Naive thymus-derived CD8-positive, alpha-beta T cell (primary cell): ENCODE results near the gene BABAM2. TPM values are rescaled to one million over a fixed set of nuclear protein-coding genes. Genes with fewer than 3 reads are reported as not detected.

Source experiments
- ATAC-seq, 2 donors: fragments of 150-1000 bp; cut with Tn5 transposase in 1 of 2; sonication (Bioruptor Pico), chemical (Tn5 transposase) in 1 of 2; 1 replicate in 1 of 2; 2 replicates in 1 of 2; pipeline ENCODE4 v1.10.0; 2021; ENCODE audit warnings: mild to moderate bottlenecking in 2 of 2, moderate library complexity in 2 of 2
- POLR2A ChIA-PET: fragments of 350-600 bp; sonication (Branson Sonifier 250); formaldehyde crosslinking; loops from one replicate; lab custom pipeline; 2021; ENCODE audit warnings: antibody characterized with exemption; lab: Charles Lee
- DNase-seq, 10 donors: peaks; one replicate each; pipeline versions ENCODE4 v3.0.0 to v3.0.0-alpha.2; 2020 to 2022
- H3K27ac Mint-ChIP-seq, 10 donors: one replicate each; pipeline ENCODE4 v1.8.0; 2020 to 2022; ENCODE audit warnings: mild to moderate bottlenecking in 10 of 10, mixed read lengths in 10 of 10, moderate library complexity in 4 of 10, inconsistent platforms in 1 of 10
- H3K27me3 Mint-ChIP-seq, 5 donors: one replicate each; pipeline ENCODE4 v1.8.0; 2021 to 2022; ENCODE audit warnings: mixed read lengths in 5 of 5
- H3K36me3 Mint-ChIP-seq, 3 donors: one replicate each; pipeline ENCODE4 v1.8.0; 2020 to 2022; ENCODE audit warnings: mixed read lengths in 3 of 3, mild to moderate bottlenecking in 2 of 3, inconsistent platforms in 1 of 3
- H3K4me1 Mint-ChIP-seq, 4 donors: one replicate each; pipeline ENCODE4 v1.8.0; 2021 to 2022; ENCODE audit warnings: mixed read lengths in 4 of 4
- H3K4me3 Mint-ChIP-seq, 10 donors: one replicate each; pipeline ENCODE4 v1.8.0; 2020 to 2022; ENCODE audit warnings: mild to moderate bottlenecking in 10 of 10, mixed read lengths in 10 of 10, moderate library complexity in 6 of 10, inconsistent platforms in 1 of 10
- H3K9me3 Mint-ChIP-seq, 9 donors: one replicate each; pipeline ENCODE4 v1.8.0; 2020 to 2022; ENCODE audit warnings: mixed read lengths in 9 of 9, mild to moderate bottlenecking in 3 of 9, inconsistent platforms in 1 of 9, moderate library complexity in 1 of 9
- polyA plus RNA-seq, 3 donors: library from polyadenylated mRNA; unstranded; fragments of 300-500 nt; fragmentation: Illumina TruSeq; gene quantifications; one replicate each; pipeline ENCODE4 v1.2.3, GENCODE V29; 2021
- total RNA-seq, 8 experiments: library from RNA in 2 of 8; stranded (reverse) in 2 of 8; gene quantifications; one replicate each; pipeline ENCODE4 v1.2.3 and lab custom pipeline; 2021 to 2026

Gene BABAM2
- total and polyA plus RNA-seq, 5 experiments from 2014 or later, result 29.6 to 60.2 (median 50.5) TPM

DNA sequence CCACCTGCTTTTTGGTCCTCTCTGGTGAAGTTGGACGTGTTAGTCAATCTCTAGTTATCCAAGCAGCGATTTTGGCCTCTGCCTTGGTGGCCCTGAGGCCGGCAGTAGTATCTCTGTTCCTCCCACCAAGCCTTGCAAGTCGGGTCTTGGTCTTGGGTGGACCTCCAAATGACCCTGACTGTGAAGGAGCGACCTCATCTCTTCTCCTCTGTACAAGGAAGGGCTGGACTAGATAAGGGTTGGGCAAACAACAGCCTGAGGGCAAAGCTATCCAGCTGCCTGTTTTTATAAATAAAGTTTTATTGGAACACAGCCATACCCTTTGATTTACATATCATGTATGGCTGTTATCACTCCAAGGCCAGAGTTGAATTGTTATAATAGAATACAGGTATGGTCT, 427.5 kb downstream of the BABAM2 start:
- H3K4me1 Mint-ChIP-seq, result peaks cover 0 to 3% (median 0%) of the 10 kb centered on the region in 4 donors
- POLR2A ChIA-PET, result no interaction called here
- no peaks in the 10 kb centered on the region for H3K9me3 Mint-ChIP-seq

DNA sequence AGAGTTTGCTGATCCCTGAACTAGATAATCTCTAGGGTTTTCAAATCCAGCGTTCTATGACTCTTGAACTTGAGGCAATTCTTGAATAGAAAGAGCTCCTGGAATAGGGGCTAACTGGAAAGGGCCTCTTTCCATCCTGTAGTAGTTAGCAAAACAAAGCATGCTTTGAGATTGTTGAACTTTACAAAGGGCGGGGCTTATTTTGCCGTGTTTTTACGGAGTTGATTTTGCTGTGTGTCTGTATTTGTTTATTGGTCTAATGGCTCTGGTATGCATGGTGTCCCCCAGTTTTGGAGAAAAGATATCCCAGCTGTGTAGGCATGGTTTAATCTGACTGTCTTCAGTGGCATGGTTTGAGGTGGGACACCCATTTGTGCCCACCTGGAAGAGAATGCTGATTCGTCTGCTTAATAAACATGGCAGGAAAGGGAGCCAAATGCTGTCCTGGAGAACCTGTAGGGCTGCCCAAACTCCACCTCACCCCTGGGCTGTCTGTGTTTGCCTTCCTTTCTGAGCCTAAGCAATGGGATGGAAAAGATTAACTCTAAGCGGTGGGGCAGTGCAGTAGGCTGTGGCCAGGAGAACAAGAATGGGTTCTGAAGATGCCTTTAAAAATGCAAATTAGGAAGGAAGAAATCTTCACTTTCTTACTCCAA, 428.1 kb downstream of the BABAM2 start:
- ATAC-seq (no peak), DNase-seq (no peak)
- H3K9me3 Mint-ChIP-seq, result no peaks in the 10 kb centered on the region
- H3K36me3 Mint-ChIP-seq, result peaks cover 0 to 8% (median 0%) of the 10 kb centered on the region in 3 donors
- POLR2A ChIA-PET, result interaction anchor here (0.5 kb wide), 1 partner anchor 612 kb away, joined by 3 read pairs; no protein-coding TSS in a partner anchor
- H3K4me1 Mint-ChIP-seq, result peaks cover 0 to 3% (median 0%) of the 10 kb centered on the region in 4 donors
- no peaks in the 10 kb centered on the region for H3K27me3 Mint-ChIP-seq
- peak overlapping the region in 3 of 10 donors; percentile 15 to 63 (median 19) for H3K27ac Mint-ChIP-seq
- H3K4me3 Mint-ChIP-seq, result no peak overlapping the region

More for the DNA sequence above, 427.5 kb downstream of the BABAM2 start:
- Mint-ChIP-seq H3K27ac (peak overlapping the region in 2 of 10 donors; percentile 15 to 45), H3K27me3 (no peaks in the 10 kb centered on the region), H3K36me3 (peaks cover 0 to 8% (median 0%) of the 10 kb centered on the region in 3 donors), H3K4me3 (no peak overlapping the region)
- ATAC-seq (no peak), DNase-seq (no peak)

DNA sequence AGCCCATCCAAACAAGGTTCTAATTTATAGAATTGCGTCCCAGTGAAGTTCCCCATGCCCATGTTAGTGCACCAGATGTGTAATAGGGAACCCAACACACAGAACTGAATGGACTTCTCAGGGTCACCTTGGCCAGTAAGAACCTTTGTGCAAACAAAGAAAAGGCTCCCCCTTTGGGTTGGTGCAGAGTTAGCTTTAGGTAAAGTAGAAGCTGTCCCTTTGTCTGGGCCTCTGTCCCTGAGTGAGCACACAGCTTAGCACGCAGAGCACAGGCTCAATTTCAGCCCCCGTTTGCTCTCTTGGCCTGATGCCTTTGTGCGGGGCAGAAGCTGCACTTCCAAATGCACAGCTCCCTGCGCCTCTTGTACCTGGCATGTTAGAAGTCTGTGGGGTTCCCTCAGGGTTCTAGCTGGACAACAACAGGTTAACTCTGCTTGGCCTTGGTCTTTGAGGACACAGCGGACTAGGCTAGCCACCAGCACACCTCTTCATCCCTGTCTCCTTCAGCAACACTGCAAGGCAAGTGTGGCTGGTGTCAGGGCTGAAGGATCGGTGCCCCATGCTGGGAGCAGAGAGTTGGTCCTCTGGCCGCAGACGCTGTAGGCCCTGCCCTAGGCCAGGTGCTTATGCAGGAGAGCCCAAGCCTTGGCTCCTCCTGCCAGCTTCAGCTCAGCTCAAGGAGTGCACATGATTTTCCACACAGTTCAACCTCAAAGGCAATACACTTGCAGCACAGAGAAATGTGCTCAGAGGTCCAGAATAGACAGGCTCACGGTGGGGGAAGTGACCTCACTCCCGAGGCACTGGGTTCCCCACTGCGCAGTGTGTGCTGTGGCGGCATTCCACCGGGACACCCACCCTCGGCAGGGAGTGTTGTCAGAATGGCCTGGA, 428.8 kb downstream of the BABAM2 start:
- H3K9me3 Mint-ChIP-seq, result no peaks in the 10 kb centered on the region
- POLR2A ChIA-PET, result interaction anchor here (0.5 kb wide), 1 partner anchor 613 kb away, joined by 3 read pairs; no protein-coding TSS in a partner anchor
- peaks cover 0 to 6% (median 0%) of the 10 kb centered on the region in 4 donors for H3K4me1 Mint-ChIP-seq
- ATAC-seq (no peak), DNase-seq (no peak)
- H3K36me3 Mint-ChIP-seq, result peaks cover 0 to 8% (median 0%) of the 10 kb centered on the region in 3 donors
- no peaks in the 10 kb centered on the region for H3K27me3 Mint-ChIP-seq
- H3K4me3 Mint-ChIP-seq, result no peak overlapping the region
- H3K27ac Mint-ChIP-seq, result no peak overlapping the region

DNA sequence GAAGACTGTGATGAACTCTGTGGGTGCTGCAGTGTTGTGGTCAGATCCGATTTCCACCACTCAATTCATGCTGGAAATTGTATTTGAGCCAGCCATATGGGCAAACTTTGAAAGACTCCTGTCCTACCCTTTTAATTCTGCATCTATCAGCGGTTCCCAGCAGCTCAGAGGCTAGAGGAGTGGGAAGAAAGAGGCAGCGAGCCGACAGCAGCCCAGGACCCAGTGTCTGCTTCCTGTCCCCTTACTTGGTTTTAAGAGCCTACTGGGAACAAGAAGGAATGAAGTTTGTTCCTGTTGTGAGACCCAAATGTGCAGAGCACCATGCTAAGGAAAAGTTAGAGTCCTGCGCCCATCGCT, 429.5 kb downstream of the BABAM2 start:
- Mint-ChIP-seq H3K4me1 (peaks cover 0 to 2% (median 0%) of the 10 kb centered on the region in 4 donors), H3K27me3 (no peaks in the 10 kb centered on the region), H3K4me3 (no peak overlapping the region), H3K9me3 (no peaks in the 10 kb centered on the region), H3K27ac (no peak overlapping the region), H3K36me3 (peaks cover 0 to 6% (median 0%) of the 10 kb centered on the region in 3 donors)
- POLR2A ChIA-PET, result no interaction called here
- no peak for DNase-seq
- no peak for ATAC-seq

DNA sequence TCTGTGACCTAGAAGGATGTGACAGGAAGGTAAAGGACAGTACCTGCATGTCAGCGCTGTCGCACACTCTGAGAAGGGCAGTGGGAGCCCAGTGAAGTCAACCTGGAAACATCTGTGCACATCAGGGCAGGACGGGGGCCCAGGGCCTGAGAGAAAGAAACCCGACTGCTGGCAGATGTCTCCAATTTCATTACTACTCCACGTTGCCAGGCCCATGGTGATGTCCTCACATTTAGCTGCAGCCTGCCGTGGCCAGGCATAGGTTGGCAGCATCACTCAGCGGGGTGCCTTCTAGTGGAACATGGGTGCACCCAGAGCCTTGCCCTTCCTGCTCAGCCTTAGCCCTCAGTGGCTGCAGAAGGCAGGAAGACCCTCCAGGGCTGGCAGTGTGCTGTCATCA, 429.8 kb downstream of the BABAM2 start:
- ATAC-seq (no peak), DNase-seq (no peak)
- Mint-ChIP-seq H3K27me3 (no peaks in the 10 kb centered on the region), H3K27ac (peak overlapping the region in 1 of 10 donors; percentile 71), H3K9me3 (no peaks in the 10 kb centered on the region), H3K36me3 (peaks cover 0 to 6% (median 0%) of the 10 kb centered on the region in 3 donors), H3K4me1 (peaks cover 0 to 3% (median 1%) of the 10 kb centered on the region in 4 donors), H3K4me3 (no peak overlapping the region)
- POLR2A ChIA-PET, result no interaction called here

DNA sequence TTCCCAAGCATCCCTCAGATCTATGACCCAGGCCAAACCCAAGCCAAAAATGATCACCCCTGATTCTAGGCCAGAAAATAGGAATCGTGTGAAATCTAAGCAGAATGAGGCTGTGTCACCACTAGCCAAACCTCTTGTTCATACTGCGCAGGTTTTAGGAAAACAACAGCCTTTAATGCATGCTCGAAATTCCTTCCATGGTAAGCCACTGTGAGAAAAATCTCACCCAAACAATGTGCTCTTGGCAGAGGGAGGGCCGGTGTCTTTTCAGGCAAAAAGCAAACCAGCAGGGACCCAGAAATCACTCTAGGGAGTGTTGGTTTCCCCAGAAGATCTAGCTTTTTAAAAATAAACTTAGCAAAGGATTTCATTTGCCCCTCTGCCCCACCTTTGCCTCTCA, 430.9 kb downstream of the BABAM2 start:
- POLR2A ChIA-PET, result interaction anchor here (0.7 kb wide), 1 partner anchor 121 kb away, joined by 3 read pairs; no protein-coding TSS in a partner anchor
- no peaks in the 10 kb centered on the region for H3K9me3 Mint-ChIP-seq
- no peak overlapping the region for H3K4me3 Mint-ChIP-seq
- ATAC-seq (no peak), DNase-seq (no peak)
- peaks cover 0 to 3% (median 1%) of the 10 kb centered on the region in 4 donors for H3K4me1 Mint-ChIP-seq
- peaks cover 0 to 6% (median 0%) of the 10 kb centered on the region in 3 donors for H3K36me3 Mint-ChIP-seq
- peak overlapping the region in 1 of 10 donors; percentile 33 for H3K27ac Mint-ChIP-seq
- H3K27me3 Mint-ChIP-seq, result no peaks in the 10 kb centered on the region

DNA sequence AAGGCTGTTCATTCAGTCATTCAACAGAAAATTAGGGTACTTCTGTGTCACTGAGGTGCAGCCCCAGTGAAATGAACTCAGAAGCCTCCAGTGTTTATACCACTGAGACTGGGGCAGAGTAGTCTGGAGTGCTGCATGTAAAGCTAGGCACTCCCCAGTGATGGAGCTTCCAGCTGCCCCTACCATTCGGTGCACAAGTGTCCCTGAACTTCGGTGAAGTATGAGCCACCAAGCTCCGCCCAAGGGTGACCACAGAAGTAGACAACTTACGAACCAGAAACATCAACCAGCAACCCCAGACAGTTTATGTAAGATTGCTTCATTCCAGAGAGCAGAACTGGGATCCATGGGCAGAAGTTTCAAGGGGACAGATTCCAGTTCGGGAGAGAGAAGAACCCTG, 431.5 kb downstream of the BABAM2 start:
- ATAC-seq (no peak), DNase-seq (no peak)
- POLR2A ChIA-PET, result no interaction called here
- Mint-ChIP-seq H3K9me3 (no peaks in the 10 kb centered on the region), H3K4me1 (peaks cover 0 to 3% (median 1%) of the 10 kb centered on the region in 4 donors), H3K27me3 (no peaks in the 10 kb centered on the region), H3K27ac (peak overlapping the region in 1 of 10 donors; percentile 24), H3K36me3 (peaks cover 0 to 6% (median 0%) of the 10 kb centered on the region in 3 donors), H3K4me3 (no peak overlapping the region)

DNA sequence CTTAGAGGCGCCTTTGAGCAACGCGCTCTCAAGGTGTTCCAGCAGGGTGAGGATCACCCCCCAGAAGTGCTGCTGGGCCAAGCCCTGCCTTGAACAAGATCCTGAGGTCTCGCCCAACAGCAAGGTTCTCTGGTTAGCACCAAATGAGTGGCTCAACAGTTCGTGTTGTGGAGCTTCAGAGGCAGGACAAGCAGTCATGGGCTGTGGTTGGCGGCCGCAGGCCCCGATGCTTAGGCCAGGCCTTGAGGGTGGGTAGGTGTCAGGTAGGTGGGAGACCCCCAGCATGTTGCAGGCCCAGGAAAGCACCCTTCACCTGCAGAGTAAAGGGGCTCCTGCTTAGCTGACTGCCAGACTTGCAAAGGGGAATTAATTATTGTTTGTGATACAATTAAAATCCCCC, 431.9 kb downstream of the BABAM2 start:
- H3K4me3 Mint-ChIP-seq, result no peak overlapping the region
- POLR2A ChIA-PET, result no interaction called here
- ATAC-seq (no peak), DNase-seq (no peak)
- no peaks in the 10 kb centered on the region for H3K9me3 Mint-ChIP-seq
- no peak overlapping the region for H3K27ac Mint-ChIP-seq
- peaks cover 0 to 6% (median 0%) of the 10 kb centered on the region in 3 donors for H3K36me3 Mint-ChIP-seq
- peaks cover 0 to 3% (median 2%) of the 10 kb centered on the region in 4 donors for H3K4me1 Mint-ChIP-seq
- H3K27me3 Mint-ChIP-seq, result no peaks in the 10 kb centered on the region

DNA sequence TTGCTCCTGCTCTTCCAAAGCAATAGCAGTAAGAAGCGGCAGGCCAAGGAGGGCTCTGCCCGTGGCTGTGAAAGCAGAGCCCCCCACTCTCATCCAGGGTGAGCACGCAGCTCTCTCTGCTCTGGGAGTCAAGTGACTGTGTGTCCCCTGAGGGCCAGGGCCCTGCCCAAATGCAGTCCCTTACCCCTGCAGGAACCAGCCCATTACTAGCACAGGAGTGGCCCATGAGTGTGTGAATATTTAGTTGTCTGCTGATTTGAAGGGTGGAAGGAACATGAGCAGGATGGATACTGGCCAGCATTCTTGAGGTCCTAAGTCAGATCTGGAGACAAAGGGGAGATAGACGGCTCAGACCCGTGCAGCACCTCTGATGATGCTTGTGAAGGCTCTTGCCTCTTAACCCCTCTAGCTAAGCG, 432.5 kb downstream of the BABAM2 start:
- ATAC-seq (no peak), DNase-seq (no peak)
- Mint-ChIP-seq H3K4me3 (no peak overlapping the region), H3K9me3 (no peaks in the 10 kb centered on the region), H3K36me3 (peaks cover 0 to 4% (median 0%) of the 10 kb centered on the region in 3 donors), H3K27me3 (no peaks in the 10 kb centered on the region), H3K27ac (peak overlapping the region in 1 of 10 donors; percentile 57), H3K4me1 (peaks cover 0 to 4% (median 2%) of the 10 kb centered on the region in 4 donors)
- POLR2A ChIA-PET, result no interaction called here

DNA sequence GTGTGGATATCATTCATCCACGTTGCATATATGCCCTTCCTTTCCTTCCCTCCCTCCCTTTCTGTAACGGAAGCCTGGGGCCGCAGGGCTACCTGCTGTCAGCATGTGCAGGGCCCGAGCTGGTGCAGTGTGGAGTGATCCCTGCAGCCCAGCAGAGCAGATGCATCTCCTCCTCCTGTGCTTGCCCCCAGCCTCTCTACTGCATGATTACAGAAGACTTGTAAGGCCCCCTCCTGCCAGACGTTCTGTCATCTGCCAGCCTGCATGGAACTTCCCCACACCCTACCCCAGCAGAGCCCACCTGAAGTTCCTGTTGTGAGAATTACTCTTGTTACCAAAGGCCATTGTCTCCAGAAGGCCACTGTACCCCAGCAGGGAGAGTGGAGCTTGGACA, 434.6 kb downstream of the BABAM2 start:
- Mint-ChIP-seq H3K27ac (peak overlapping the region in 4 of 10 donors; percentile 14 to 48 (median 38)), H3K4me1 (peaks cover 0 to 4% (median 2%) of the 10 kb centered on the region in 4 donors), H3K27me3 (no peaks in the 10 kb centered on the region), H3K9me3 (no peaks in the 10 kb centered on the region), H3K36me3 (peaks cover 0 to 8% (median 0%) of the 10 kb centered on the region in 3 donors), H3K4me3 (no peak overlapping the region)
- POLR2A ChIA-PET, result no interaction called here
- ATAC-seq (no peak), DNase-seq (no peak)

DNA sequence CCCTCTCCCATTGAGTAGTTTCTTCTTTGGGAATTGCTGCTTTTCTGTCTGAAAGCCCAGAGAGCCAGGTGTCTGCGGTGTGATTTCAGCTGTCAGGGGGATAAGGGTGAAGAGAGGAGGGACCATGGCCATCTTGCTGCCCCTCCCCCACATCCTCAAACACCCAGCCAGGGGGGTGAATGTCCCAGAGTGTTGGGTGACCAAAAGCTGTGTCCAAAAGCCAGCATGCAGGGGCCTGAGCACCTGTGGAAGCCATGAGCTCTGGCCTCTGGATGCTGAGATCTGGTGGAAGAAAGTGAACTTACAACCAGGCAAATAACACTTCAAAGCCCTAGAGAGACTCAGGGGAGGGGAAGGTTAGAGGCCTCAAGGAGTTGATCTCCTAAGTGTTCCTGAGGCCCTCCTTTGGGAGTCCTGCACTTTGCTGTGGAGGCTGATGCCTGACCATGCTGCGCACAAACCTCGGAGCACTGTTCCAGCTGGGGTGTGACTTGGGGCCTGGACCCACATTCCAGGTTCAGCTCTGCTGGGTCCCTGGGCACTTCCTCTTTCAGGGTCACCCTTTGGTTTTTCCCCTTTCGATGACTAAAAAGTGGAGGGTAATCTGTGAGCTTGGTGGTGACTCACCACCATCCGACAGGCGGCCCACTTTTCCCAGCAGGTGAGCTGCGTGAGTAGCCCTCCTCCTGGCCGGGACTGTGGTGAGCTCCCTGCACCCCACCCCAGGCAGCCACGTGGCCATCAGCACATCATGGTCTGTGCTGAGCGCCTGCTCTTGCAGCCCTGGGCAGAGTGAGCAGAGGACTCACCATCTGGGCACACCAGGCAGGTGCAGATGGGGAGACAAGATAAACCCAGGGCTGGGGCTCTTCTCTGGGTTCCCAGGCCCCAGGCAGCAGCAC, 435.3 kb downstream of the BABAM2 start:
- ATAC-seq, result no peak
- Mint-ChIP-seq H3K36me3 (peaks cover 0 to 8% (median 0%) of the 10 kb centered on the region in 3 donors), H3K27me3 (no peaks in the 10 kb centered on the region), H3K9me3 (no peaks in the 10 kb centered on the region), H3K4me3 (no peak overlapping the region), H3K27ac (peak overlapping the region in 2 of 10 donors; percentile 33 to 43), H3K4me1 (peaks cover 0 to 4% (median 2%) of the 10 kb centered on the region in 4 donors)
- no peak for DNase-seq
- POLR2A ChIA-PET, result no interaction called here

DNA sequence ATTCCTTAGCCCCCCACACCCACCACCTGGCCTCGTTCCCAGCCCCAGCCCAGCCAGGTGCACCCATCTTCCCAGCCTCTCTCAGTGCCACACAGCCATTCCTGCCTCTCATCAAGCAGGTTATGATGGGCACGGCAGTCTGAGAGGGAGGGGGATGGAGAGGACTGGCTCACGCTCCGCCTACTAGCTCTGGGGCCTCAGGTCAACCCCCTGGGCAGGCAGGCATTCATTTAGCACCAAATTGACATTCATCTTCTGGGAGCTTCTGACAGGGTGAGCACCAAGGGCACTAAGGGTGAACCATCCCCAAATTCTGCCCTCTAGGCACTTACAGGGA, 435.9 kb downstream of the BABAM2 start:
- DNase-seq (no peak), ATAC-seq (no peak)
- peak overlapping the region in 1 of 10 donors; percentile 16 for H3K27ac Mint-ChIP-seq
- no peaks in the 10 kb centered on the region for H3K27me3 Mint-ChIP-seq
- POLR2A ChIA-PET, result no interaction called here
- H3K36me3 Mint-ChIP-seq, result peaks cover 0 to 8% (median 0%) of the 10 kb centered on the region in 3 donors
- peaks cover 0 to 4% (median 2%) of the 10 kb centered on the region in 4 donors for H3K4me1 Mint-ChIP-seq
- no peaks in the 10 kb centered on the region for H3K9me3 Mint-ChIP-seq
- H3K4me3 Mint-ChIP-seq, result no peak overlapping the region
